HepG2 (cell line): ENCODE results near the gene LIPC. TPM values are rescaled to one million over a fixed set of nuclear protein-coding genes. Genes with fewer than 3 reads are reported as not detected.
A peak's percentile ranks its signal among the peaks of the same experiment; 100 is the strongest.

Experiments
- CEBPB ChIP-seq: IDR thresholded peaks from 2 replicates; pipeline ENCODE4 v1.6.1; 2011; ENCODE audit warnings: low read depth, low read length, improper control_type of control experiment, borderline replicate concordance
- CEBPG ChIP-seq: IDR thresholded peaks from 2 replicates; pipeline ENCODE4 v1.6.1; 2016
- DNMT1 ChIP-seq: sonication (generic); formaldehyde crosslinking; IDR thresholded peaks from 2 replicates; pipeline ENCODE4 v1.5.1; 2020; ENCODE audit warnings: mild to moderate bottlenecking, missing genetic modification reagents
- ELF3 ChIP-seq: IDR thresholded peaks from 2 replicates; pipeline ENCODE4 v1.6.1; 2016; ENCODE audit warnings: missing genetic modification reagents, missing compliant biosample characterization
- ERF ChIP-seq: IDR thresholded peaks from 2 replicates; pipeline ENCODE4 v1.6.1; 2018; ENCODE audit warnings: missing biosample characterization, missing genetic modification reagents
- FIP1L1 ChIP-seq: fragments of 200-400 bp; formaldehyde crosslinking; IDR thresholded peaks from 2 replicates; pipeline ENCODE4 v1.6.1; 2018; ENCODE audit warnings: low read depth, mild to moderate bottlenecking, low read length, moderate library complexity, borderline replicate concordance; ENCODE audit not compliant: insufficient read depth
- GFI1 ChIP-seq: sonication (generic); formaldehyde crosslinking; IDR thresholded peaks from 2 replicates; pipeline ENCODE4 v1.5.0; 2020; ENCODE audit warnings: missing genetic modification reagents, mild to moderate bottlenecking, borderline replicate concordance
- JUND ChIP-seq: sonication (generic); formaldehyde crosslinking; IDR thresholded peaks from 2 replicates; pipeline ENCODE4 v1.8.0; 2022; ENCODE audit warnings: mild to moderate bottlenecking, missing genetic modification reagents
- KDM1A ChIP-seq: IDR thresholded peaks from 2 replicates; pipeline ENCODE4 v1.6.1; 2016; ENCODE audit warnings: missing compliant biosample characterization
- KDM5A ChIP-seq: fragments of 200-600 bp; sonication (generic); IDR thresholded peaks from 2 replicates; pipeline ENCODE4 v1.7.0; 2018; ENCODE audit warnings: antibody characterized with exemption, mild to moderate bottlenecking, low read length, borderline replicate concordance
- KLF11 ChIP-seq: IDR thresholded peaks from 2 replicates; pipeline ENCODE4 v1.6.1; 2016; ENCODE audit warnings: missing compliant biosample characterization
- MEIS1 ChIP-seq: sonication (generic); formaldehyde crosslinking; IDR thresholded peaks from 2 replicates; pipeline ENCODE4 v1.9.0; 2021; ENCODE audit warnings: mild to moderate bottlenecking, missing genetic modification reagents, moderate library complexity, borderline replicate concordance
- NFATC3 ChIP-seq: sonication (generic); formaldehyde crosslinking; IDR thresholded peaks from 2 replicates; pipeline ENCODE4 v1.5.1; 2020; ENCODE audit warnings: mild to moderate bottlenecking, missing genetic modification reagents
- NR2F2 ChIP-seq: IDR thresholded peaks from 2 replicates; pipeline ENCODE4 v1.6.1; 2012; ENCODE audit warnings: low read depth, inconsistent platforms, borderline replicate concordance
- PLRG1 ChIP-seq: fragments of 450-650 bp; conservative IDR thresholded peaks from 2 replicates; pipeline ENCODE4 v1.6.1; 2016
- TCF7 ChIP-seq: sonication (generic); IDR thresholded peaks from 2 replicates; pipeline ENCODE4 v1.6.1; 2016; ENCODE audit warnings: antibody characterized with exemption, low read depth
- THAP11 ChIP-seq: IDR thresholded peaks from 2 replicates; pipeline ENCODE4 v1.6.1; 2016; ENCODE audit warnings: missing biosample characterization, missing genetic modification reagents
- TMF1 ChIP-seq: sonication (generic); formaldehyde crosslinking; IDR thresholded peaks from 2 replicates; pipeline ENCODE4 v1.8.1; 2022; ENCODE audit warnings: low read depth, missing genetic modification reagents
- U2AF2 ChIP-seq: fragments of 200-400 bp; formaldehyde crosslinking; IDR thresholded peaks from 2 replicates; pipeline ENCODE4 v1.6.1; 2017; ENCODE audit warnings: low read depth, mild to moderate bottlenecking, low read length
- YEATS4 ChIP-seq: sonication (generic); formaldehyde crosslinking; IDR thresholded peaks from 2 replicates; pipeline ENCODE4 v1.4.0; 2020; ENCODE audit warnings: missing genetic modification reagents, borderline replicate concordance
- ZMYM4 ChIP-seq: sonication (generic); formaldehyde crosslinking; IDR thresholded peaks from 2 replicates; pipeline ENCODE4 v1.8.1; 2023; ENCODE audit warnings: mild to moderate bottlenecking, missing genetic modification reagents
- ZNF446 ChIP-seq: sonication (generic); formaldehyde crosslinking; IDR thresholded peaks from 2 replicates; pipeline ENCODE4 v1.5.0; 2020; ENCODE audit warnings: mild to moderate bottlenecking, missing genetic modification reagents
- ZNF546 ChIP-seq: sonication (generic); formaldehyde crosslinking; conservative IDR thresholded peaks from 2 replicates; pipeline ENCODE4 v1.8.1; 2023; ENCODE audit warnings: mild to moderate bottlenecking, missing genetic modification reagents
- ZNF607 ChIP-seq: sonication (generic); formaldehyde crosslinking; IDR thresholded peaks from 2 replicates; pipeline ENCODE4 v1.5.1; 2020; ENCODE audit warnings: missing genetic modification reagents, mild to moderate bottlenecking, borderline replicate concordance
- ZNF644 ChIP-seq: IDR thresholded peaks from 2 replicates; pipeline ENCODE4 v1.6.1; 2016; ENCODE audit warnings: low read depth
- ZNF670 ChIP-seq: sonication (generic); formaldehyde crosslinking; IDR thresholded peaks from 2 replicates; pipeline ENCODE4 v1.8.0; 2022; ENCODE audit warnings: mild to moderate bottlenecking, missing genetic modification reagents, borderline replicate concordance
- ZNF775 ChIP-seq: sonication (generic); formaldehyde crosslinking; IDR thresholded peaks from 2 replicates; pipeline ENCODE4 v1.4.0; 2020; ENCODE audit warnings: missing genetic modification reagents, mild to moderate bottlenecking, moderate library complexity, borderline replicate concordance
- polyA plus RNA-seq, 8 experiments: library from polyadenylated mRNA; depleted of rRNA in 3 of 8; stranded (reverse) in 7 of 8; unstranded in 1 of 8; fragments of >200 nt; fragmentation: Illumina TruSeq in 4 of 8; extraction: Trizol in 4 of 8; gene quantifications; 2 replicates each; pipeline versions ENCODE4 v1.2.1 to v1.2.3, GENCODE V29; 2011 to 2016; ENCODE audit warnings: low read depth in 4 of 8, missing spikeins in 1 of 8, mixed read lengths in 1 of 8; ENCODE audit not compliant: insufficient read depth in 1 of 8
- total RNA-seq, 5 experiments: library from RNA; depleted of rRNA; stranded (reverse); fragments of >200 nt; fragmentation: Illumina TruSeq; extraction: Trizol; gene quantifications; 2 replicates each; pipeline ENCODE4 v1.2.3, GENCODE V29; 2016; ENCODE audit warnings: low read depth in 1 of 5
- TF ChIP-seq, protein P1 (sequence below): sonication (generic); formaldehyde crosslinking; IDR thresholded peaks from 2 replicates; pipeline ENCODE4 v1.5.1; 2020; ENCODE audit warnings: mild to moderate bottlenecking, missing genetic modification reagents, borderline replicate concordance
- TF ChIP-seq, protein P2 (sequence below): sonication (generic); formaldehyde crosslinking; IDR thresholded peaks from 2 replicates; pipeline ENCODE4 v1.8.1; 2023; ENCODE audit warnings: mild to moderate bottlenecking, inconsistent platforms, moderate library complexity, missing genetic modification reagents, borderline replicate concordance

The LIPC gene
- total and polyA plus RNA-seq, 2 of the 13 experiments (the other 11 are each of a cell fraction or from before 2014, with no cell fraction given) = 26.0 to 38.0 TPM

GRCh38 chr15:58475573-58476524 is 44.1 kb downstream of the LIPC start (continued):
- TF ChIP-seq CEBPB (peak; percentile 97), JUND (CRISPR knock-in tag) (no peak), TMF1 (CRISPR knock-in tag) (no peak), NR2F2 (no peak), MEIS1 (no peak), ELF3 (CRISPR knock-in tag) (no peak), ZNF670 (CRISPR knock-in tag) (no peak), ERF (CRISPR knock-in tag) (no peak), KDM5A (no peak), THAP11 (CRISPR knock-in tag) (peak; percentile 14; the same call in 1 of the 2 replicates), NFATC3 (CRISPR knock-in tag) (peak; percentile 65; the same call in 1 of the 2 replicates), TCF7 (no peak), YEATS4 (no peak; the same call in 1 of the 2 replicates), KLF11 (CRISPR knock-in tag) (no peak), ZMYM4 (CRISPR knock-in tag) (peak; percentile 54; the same call in 1 of the 2 replicates), FIP1L1 (no peak), PLRG1 (no peak), ZNF546 (no peak), KDM1A (CRISPR knock-in tag) (peak; percentile 73), ZNF644 (CRISPR knock-in tag) (peak; percentile 98), GFI1 (CRISPR knock-in tag) (no peak), ZNF775 (no peak), DNMT1 (no peak), ZNF607 (CRISPR knock-in tag) (no peak), U2AF2 (no peak), ZNF446 (CRISPR knock-in tag) (no peak), CEBPG (CRISPR knock-in tag) (peak; percentile 91)
- TF ChIP-seq, protein P1, sequence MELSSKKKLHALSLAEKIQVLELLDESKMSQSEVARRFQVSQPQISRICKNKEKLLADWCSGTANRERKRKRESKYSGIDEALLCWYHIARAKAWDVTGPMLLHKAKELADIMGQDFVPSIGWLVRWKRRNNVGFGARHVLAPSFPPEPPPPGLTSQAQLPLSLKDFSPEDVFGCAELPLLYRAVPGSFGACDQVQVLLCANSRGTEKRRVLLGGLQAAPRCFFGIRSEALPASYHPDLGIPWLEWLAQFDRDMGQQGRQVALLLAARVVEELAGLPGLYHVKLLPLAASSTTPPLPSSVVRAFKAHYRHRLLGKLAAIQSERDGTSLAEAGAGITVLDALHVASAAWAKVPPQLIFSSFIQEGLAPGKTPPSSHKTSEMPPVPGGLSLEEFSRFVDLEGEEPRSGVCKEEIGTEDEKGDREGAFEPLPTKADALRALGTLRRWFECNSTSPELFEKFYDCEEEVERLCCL = no peak
- TF ChIP-seq, protein P2, sequence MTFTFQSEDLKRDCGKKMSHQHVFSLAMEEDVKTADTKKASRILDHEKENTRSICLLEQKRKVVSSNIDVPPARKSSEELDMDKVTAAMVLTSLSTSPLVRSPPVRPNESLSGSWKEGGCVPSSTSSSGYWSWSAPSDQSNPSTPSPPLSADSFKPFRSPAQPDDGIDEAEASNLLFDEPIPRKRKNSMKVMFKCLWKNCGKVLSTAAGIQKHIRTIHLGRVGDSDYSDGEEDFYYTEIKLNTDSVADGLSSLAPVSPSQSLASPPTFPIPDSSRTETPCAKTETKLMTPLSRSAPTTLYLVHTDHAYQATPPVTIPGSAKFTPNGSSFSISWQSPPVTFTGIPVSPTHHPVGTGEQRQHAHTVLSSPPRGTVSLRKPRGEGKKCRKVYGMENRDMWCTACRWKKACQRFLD (CRISPR knock-in tag) = no peak
